Mesendoderm (in vitro differentiated cells): ENCODE data around the gene RBM26.

Experiments used
- DNase-seq: peaks from one replicate; pipeline ENCODE4 v3.0.0; 2013
- H2AK5ac ChIP-seq: 2 replicates; pipeline ENCODE4 v1.6.1; 2013; ENCODE audit warnings: low read length, inconsistent platforms
- H2BK120ac ChIP-seq: 2 replicates; pipeline ENCODE4 v1.6.1; 2013; ENCODE audit warnings: low read depth, mild to moderate bottlenecking, low read length, moderate library complexity, mixed read lengths
- H2BK15ac ChIP-seq: replicated peaks from 2 replicates; pipeline ENCODE4 v1.6.1; 2013; ENCODE audit warnings: low read depth, mild to moderate bottlenecking, moderate library complexity
- H2BK5ac ChIP-seq: 2 replicates; pipeline ENCODE4 v1.6.1; 2013; ENCODE audit warnings: low read length, inconsistent platforms
- H3K18ac ChIP-seq: 2 replicates; pipeline ENCODE4 v1.6.1; 2013; ENCODE audit warnings: mild to moderate bottlenecking, low read length, mixed read lengths
- H3K23ac ChIP-seq: one replicate; pipeline ENCODE4 v1.6.1; 2013; ENCODE audit warnings: low read length
- H3K27ac ChIP-seq: 2 replicates; pipeline ENCODE4 v1.5.1; 2013; ENCODE audit warnings: low read depth, mild to moderate bottlenecking, inconsistent platforms, low read length, moderate library complexity
- H3K27me3 ChIP-seq: 2 replicates; pipeline ENCODE4 v1.6.1; 2013; ENCODE audit warnings: low read length, control low read depth, mild to moderate bottlenecking, inconsistent platforms; ENCODE audit not compliant: insufficient read depth, poor library complexity
- H3K36me3 ChIP-seq: 2 replicates; pipeline ENCODE4 v1.6.1; 2013; ENCODE audit warnings: low read length, inconsistent platforms; ENCODE audit not compliant: control insufficient read depth, insufficient read depth
- H3K4ac ChIP-seq: one replicate; pipeline ENCODE4 v1.6.1; 2013; ENCODE audit warnings: low read depth, mild to moderate bottlenecking, low read length, moderate library complexity
- H3K4me1 ChIP-seq: 2 replicates; pipeline ENCODE4 v1.6.1; 2013; ENCODE audit warnings: low read depth, low read length, inconsistent platforms; ENCODE audit not compliant: control insufficient read depth
- H3K4me2 ChIP-seq: 2 replicates; pipeline ENCODE4 v1.6.1; 2013; ENCODE audit warnings: low read length
- H3K4me3 ChIP-seq: 2 replicates; pipeline ENCODE4 v1.5.1; 2013; ENCODE audit warnings: mild to moderate bottlenecking, low read length
- H3K56ac ChIP-seq: one replicate; pipeline ENCODE4 v1.6.1; 2013; ENCODE audit warnings: low read length
- H3K79me1 ChIP-seq: 2 replicates; pipeline ENCODE4 v1.6.1; 2013; ENCODE audit warnings: low read length, inconsistent platforms
- H3K79me2 ChIP-seq: 2 replicates; pipeline ENCODE4 v1.6.1; 2013; ENCODE audit warnings: mild to moderate bottlenecking, low read length; ENCODE audit not compliant: control insufficient read depth, insufficient read depth
- H3K9ac ChIP-seq: 2 replicates; pipeline ENCODE4 v1.6.1; 2013; ENCODE audit warnings: low read length, inconsistent platforms
- H4K5ac ChIP-seq: one replicate; pipeline ENCODE4 v1.6.1; 2013; ENCODE audit warnings: low read length
- H4K8ac ChIP-seq: one replicate; pipeline ENCODE4 v1.6.1; 2013; ENCODE audit warnings: low read depth, mild to moderate bottlenecking, control low read depth, low read length, moderate library complexity
- WGBS: extraction: QIAGEN DNeasy Blood & Tissue Kit; methylation state at CpG from one replicate; pipeline ENCODE4 v1.1.7; 2013; ENCODE audit warnings: low lambda C conversion rate, missing lambda C conversion rate; ENCODE audit not compliant: insufficient coverage; ENCODE audit errors: extremely low coverage; 5-methylcytosine and 5-hydroxymethylcytosine counted together

The RBM26 gene

GRCh38 chr13:79290595-79291244 lies 115.3 kb downstream of the RBM26 start:
- Histone ChIP-seq H3K18ac (no peak overlapping the region), H3K4ac (no peak overlapping the region), H4K5ac (no peak overlapping the region), H3K9ac (no peak overlapping the region), H2BK5ac (no peak overlapping the region), H2BK15ac (no peak overlapping the region), H2BK120ac (no peak overlapping the region), H3K4me3 (no peak overlapping the region), H3K36me3 (no peaks in the 10 kb centered on the region), H3K4me1 (peaks cover 5% of the 10 kb centered on the region), H2AK5ac (no peak overlapping the region), H4K8ac (no peak overlapping the region), H3K27me3 (no peaks in the 10 kb centered on the region), H3K23ac (no peak overlapping the region), H3K56ac (no peak overlapping the region), H3K79me2 (no peaks in the 10 kb centered on the region), H3K27ac (no peak overlapping the region), H3K79me1 (no peaks in the 10 kb centered on the region), H3K4me2 (no peak overlapping the region)
- peak; percentile 84 for DNase-seq
- no CpG with 5 or more reads among the region's 9 CpGs for WGBS

- Histone ChIP-seq H3K79me2 (no peaks in the 10 kb centered on the region), H3K56ac (no peak overlapping the region), H3K36me3 (no peaks in the 10 kb centered on the region), H3K9ac (no peak overlapping the region), H2BK5ac (no peak overlapping the region), H2BK120ac (no peak overlapping the region), H2BK15ac (peak overlapping the region; percentile 92), H3K27ac (no peak overlapping the region), H3K4me2 (no peak overlapping the region), H3K4ac (no peak overlapping the region), H4K8ac (no peak overlapping the region), H3K18ac (peak overlapping the region; percentile 68), H3K23ac (no peak overlapping the region), H3K4me1 (peaks cover 5% of the 10 kb centered on the region), H2AK5ac (no peak overlapping the region), H3K27me3 (no peaks in the 10 kb centered on the region), H3K4me3 (no peak overlapping the region), H4K5ac (no peak overlapping the region), H3K79me1 (no peaks in the 10 kb centered on the region)
- DNase-seq: no peak
These were observed 116.5 kb downstream of the RBM26 start for GRCh38 chr13:79289571-79289970.

GRCh38 chr13:79287939-79288795 lies 117.9 kb downstream of the RBM26 start:
- Histone ChIP-seq H3K56ac (no peak overlapping the region), H2BK5ac (no peak overlapping the region), H3K79me1 (no peaks in the 10 kb centered on the region), H3K4me1 (peaks cover 5% of the 10 kb centered on the region), H3K4ac (no peak overlapping the region), H2AK5ac (no peak overlapping the region), H2BK15ac (no peak overlapping the region), H4K8ac (no peak overlapping the region), H3K36me3 (no peaks in the 10 kb centered on the region), H3K4me3 (no peak overlapping the region), H3K27me3 (no peaks in the 10 kb centered on the region), H3K27ac (peak overlapping the region; percentile 33), H3K18ac (peak overlapping the region; percentile 84), H3K4me2 (no peak overlapping the region), H3K79me2 (no peaks in the 10 kb centered on the region), H4K5ac (no peak overlapping the region), H2BK120ac (peak overlapping the region; percentile 45), H3K9ac (no peak overlapping the region), H3K23ac (no peak overlapping the region)
- WGBS: no CpG with 5 or more reads among the region's 9 CpGs
- peak; percentile 87 for DNase-seq

GRCh38 chr13:79285159-79285558 lies 120.9 kb downstream of the RBM26 start:
- Histone ChIP-seq H3K4ac (no peak overlapping the region), H2BK15ac (no peak overlapping the region), H3K9ac (no peak overlapping the region), H3K79me1 (no peaks in the 10 kb centered on the region), H3K27ac (no peak overlapping the region), H3K18ac (no peak overlapping the region), H3K23ac (no peak overlapping the region), H3K56ac (no peak overlapping the region), H3K36me3 (no peaks in the 10 kb centered on the region), H3K4me3 (no peak overlapping the region), H3K4me1 (peaks cover 7% of the 10 kb centered on the region), H4K8ac (no peak overlapping the region), H3K4me2 (no peak overlapping the region), H4K5ac (no peak overlapping the region), H2BK120ac (no peak overlapping the region), H3K27me3 (no peaks in the 10 kb centered on the region), H3K79me2 (no peaks in the 10 kb centered on the region), H2AK5ac (no peak overlapping the region), H2BK5ac (no peak overlapping the region)
- DNase-seq: no peak
- WGBS: no CpG with 5 or more reads among the region's 3 CpGs

GRCh38 chr13:79283742-79284141 lies 122.3 kb downstream of the RBM26 start:
- no peak overlapping the region for H3K9ac ChIP-seq
- H3K4me2 ChIP-seq: no peak overlapping the region
- no peak for DNase-seq
- no peak overlapping the region for H2AK5ac ChIP-seq
- H2BK5ac ChIP-seq: no peak overlapping the region
- no peak overlapping the region for H3K4me3 ChIP-seq
- peak overlapping the region; percentile 6 for H3K4ac ChIP-seq
- no CpG with 5 or more reads among the region's 2 CpGs for WGBS
- no peak overlapping the region for H2BK120ac ChIP-seq
- H3K23ac ChIP-seq: no peak overlapping the region
- H3K18ac ChIP-seq: peak overlapping the region; percentile 64
- no peaks in the 10 kb centered on the region for H3K36me3 ChIP-seq
- H3K27me3 ChIP-seq: no peaks in the 10 kb centered on the region
- H4K5ac ChIP-seq: no peak overlapping the region
- no peaks in the 10 kb centered on the region for H3K79me1 ChIP-seq
- no peak overlapping the region for H3K27ac ChIP-seq
- H3K4me1 ChIP-seq: peaks cover 11% of the 10 kb centered on the region
- H3K56ac ChIP-seq: no peak overlapping the region
- no peaks in the 10 kb centered on the region for H3K79me2 ChIP-seq
- peak overlapping the region; percentile 56 for H4K8ac ChIP-seq
- H2BK15ac ChIP-seq: peak overlapping the region; percentile 21
